ENCODE measurements around the gene PLOD2. TPM values are rescaled to one million over a fixed set of nuclear protein-coding genes. Genes with fewer than 3 reads are reported as not detected.

PLOD2 gene
- total RNA-seq, 4 donors from 2014 or later, result 2.0 to 6.5 (median 4.1) TPM

- intact Hi-C loops (cut with DNase I; ENCODE audit: low total_unique reads), result no loop called here
- ATAC-seq, result no peak
- TF ChIP-seq POLR2A (IDR thresholded peaks at IDR 0.05), result no peak
- TF ChIP-seq, protein P1, sequence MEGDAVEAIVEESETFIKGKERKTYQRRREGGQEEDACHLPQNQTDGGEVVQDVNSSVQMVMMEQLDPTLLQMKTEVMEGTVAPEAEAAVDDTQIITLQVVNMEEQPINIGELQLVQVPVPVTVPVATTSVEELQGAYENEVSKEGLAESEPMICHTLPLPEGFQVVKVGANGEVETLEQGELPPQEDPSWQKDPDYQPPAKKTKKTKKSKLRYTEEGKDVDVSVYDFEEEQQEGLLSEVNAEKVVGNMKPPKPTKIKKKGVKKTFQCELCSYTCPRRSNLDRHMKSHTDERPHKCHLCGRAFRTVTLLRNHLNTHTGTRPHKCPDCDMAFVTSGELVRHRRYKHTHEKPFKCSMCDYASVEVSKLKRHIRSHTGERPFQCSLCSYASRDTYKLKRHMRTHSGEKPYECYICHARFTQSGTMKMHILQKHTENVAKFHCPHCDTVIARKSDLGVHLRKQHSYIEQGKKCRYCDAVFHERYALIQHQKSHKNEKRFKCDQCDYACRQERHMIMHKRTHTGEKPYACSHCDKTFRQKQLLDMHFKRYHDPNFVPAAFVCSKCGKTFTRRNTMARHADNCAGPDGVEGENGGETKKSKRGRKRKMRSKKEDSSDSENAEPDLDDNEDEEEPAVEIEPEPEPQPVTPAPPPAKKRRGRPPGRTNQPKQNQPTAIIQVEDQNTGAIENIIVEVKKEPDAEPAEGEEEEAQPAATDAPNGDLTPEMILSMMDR (IDR thresholded peaks at IDR 0.05 in 4 of 5, conservative IDR thresholded peaks at IDR 0.05 in 1 of 5), result no peak
Measured at GRCh38 chr3:146019508-146019907, 141.5 kb downstream of the PLOD2 start.

More at GRCh38 chr3:146019508-146019907, 141.5 kb downstream of the PLOD2 start:
- DNase-seq, result no peak
- Histone ChIP-seq H3K4me3 (no peak overlapping the region), H3K9me3 (no peaks in the 10 kb centered on the region), H3K4me1 (no peaks in the 10 kb centered on the region), H3K27me3 (no peaks in the 10 kb centered on the region), H3K36me3 (no peaks in the 10 kb centered on the region), H3K27ac (no peak overlapping the region)
- in situ Hi-C loops (cut with MboI; ENCODE audit: low sequenced_read_pairs in 4 of 4), result no loop called here

Other genes starting within 250 kb of the PLOD2 start
- 10 to 100 TPM in 2 of 4 donors, 1 to 10 TPM in 2; 6.3 to 16.8 (median 9.5) TPM for gene PLSCR4, start 89.9 kb upstream of the PLOD2 start, total RNA-seq

Measured in gastrocnemius medialis (tissue), 4 donors.